Ovary (tissue), 3 donors: ENCODE data around the gene WBP2NL.

Experiments
- CTCF ChIP-seq, 3 donors: fragments of 450-650 bp in 2 of 3; fragments of 200-600 bp in 1 of 3; IDR thresholded peaks; one replicate each; pipeline versions ENCODE4 v1.5.1 to v1.8.0; 2016 to 2022; ENCODE audit warnings: antibody characterized with exemption in 3 of 3, mild to moderate bottlenecking in 1 of 3
- EP300 ChIP-seq: sonication (generic); formaldehyde crosslinking; IDR thresholded peaks from one replicate; pipeline ENCODE4 v1.6.1; 2017; ENCODE audit warnings: antibody characterized with exemption
- POLR2A ChIP-seq: fragments of 450-650 bp; IDR thresholded peaks from one replicate; pipeline ENCODE4 v1.6.1; 2017; ENCODE audit warnings: antibody characterized with exemption, mild to moderate bottlenecking, moderate library complexity
- donor health status: DM: no; HTN: no; CAD: no.

GRCh38 chr22:41995211-41995610 is 3.4 kb upstream of the WBP2NL start:
- TF ChIP-seq CTCF (IDR thresholded peaks at IDR 0.05) (no peak), POLR2A (no peak), EP300 (no peak)
